GM12891 (cell line): ENCODE data around the gene GALNT18.

Experiments used
- DNase-seq: peaks from one replicate; pipeline ENCODE4 v3.0.0; 2011; ENCODE audit warnings: low spot score; ENCODE audit not compliant: insufficient read length
- FAIRE-seq: peaks from 2 replicates; lab custom pipeline; 2011; peaks lifted over from hg19 to GRCh38; lab: Jason Lieb, UNC
- PAX5 ChIP-seq: IDR thresholded peaks from 2 replicates; pipeline ENCODE4 v1.6.1; 2011; ENCODE audit warnings: low read length, moderate library complexity, mild to moderate bottlenecking; ENCODE audit not compliant: insufficient read depth, severe bottlenecking
- POLR2A ChIP-seq: IDR thresholded peaks from 2 replicates; pipeline ENCODE4 v1.6.1; 2011; ENCODE audit warnings: low read depth, low read length, control low read depth
- POLR2AphosphoS5 ChIP-seq: IDR thresholded peaks from 2 replicates; pipeline ENCODE4 v1.6.1; 2011; ENCODE audit warnings: low read depth, low read length, control low read depth
- POU2F2 ChIP-seq: IDR thresholded peaks from 2 replicates; pipeline ENCODE4 v1.6.1; 2011; ENCODE audit warnings: low read depth, mild to moderate bottlenecking, control low read depth, low read length, moderate library complexity
- SPI1 ChIP-seq: IDR thresholded peaks from 2 replicates; pipeline ENCODE4 v1.6.1; 2011; ENCODE audit warnings: low read depth, low read length, control low read depth
- TAF1 ChIP-seq: IDR thresholded peaks from 2 replicates; pipeline ENCODE4 v1.6.1; 2011; ENCODE audit warnings: low read depth, low read length, control low read depth

Gene GALNT18

GRCh38 chr11:11582011-11582701, 39.6 kb downstream of the GALNT18 start:
- DNase-seq, result no peak
- no peak for FAIRE-seq
- TF ChIP-seq SPI1 (no peak), PAX5 (no peak), POU2F2 (no peak), POLR2AphosphoS5 (no peak), POLR2A (no peak), TAF1 (no peak)

- DNase-seq (no peak), FAIRE-seq (no peak)
- TF ChIP-seq POU2F2, result no peak
- no peak for TF ChIP-seq SPI1
- TF ChIP-seq TAF1, result no peak
- no peak for TF ChIP-seq PAX5
- TF ChIP-seq POLR2A, result no peak
- TF ChIP-seq POLR2AphosphoS5, result no peak
Observed at GRCh38 chr11:11581481-11581880, 40.3 kb downstream of the GALNT18 start.

DNA sequence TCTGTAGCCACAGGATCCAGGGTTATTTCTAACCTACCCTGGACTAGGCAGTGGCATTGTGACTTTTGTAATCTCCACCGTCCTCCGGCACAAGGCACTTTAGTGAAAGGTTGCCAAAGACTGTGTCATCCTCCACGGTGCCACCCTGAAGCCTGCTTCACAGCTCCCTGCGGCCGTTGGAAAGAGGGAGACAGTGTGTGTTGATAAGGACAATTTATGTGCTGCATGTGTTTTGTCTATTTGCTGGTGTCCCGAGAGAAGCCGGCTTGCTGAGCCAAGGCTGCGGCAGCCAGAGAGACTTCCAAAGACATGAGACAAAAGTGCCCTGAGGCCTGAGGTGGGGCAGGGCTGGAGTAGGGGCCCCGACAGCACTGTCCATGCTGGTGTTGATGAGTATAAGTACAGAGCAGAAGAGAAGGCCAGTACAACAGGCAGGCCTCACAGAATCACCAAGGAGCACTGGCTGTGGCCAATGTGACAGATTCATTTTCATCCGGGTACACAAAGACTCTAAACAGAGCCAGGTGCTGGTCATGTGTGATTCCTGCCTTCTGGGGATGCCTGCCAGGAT, 40.9 kb downstream of the GALNT18 start:
- TF ChIP-seq TAF1, result no peak
- TF ChIP-seq PAX5, result no peak
- no peak for TF ChIP-seq POU2F2
- no peak for TF ChIP-seq POLR2AphosphoS5
- TF ChIP-seq POLR2A, result no peak
- no peak for TF ChIP-seq SPI1
- DNase-seq, result no peak
- FAIRE-seq, result no peak

DNA sequence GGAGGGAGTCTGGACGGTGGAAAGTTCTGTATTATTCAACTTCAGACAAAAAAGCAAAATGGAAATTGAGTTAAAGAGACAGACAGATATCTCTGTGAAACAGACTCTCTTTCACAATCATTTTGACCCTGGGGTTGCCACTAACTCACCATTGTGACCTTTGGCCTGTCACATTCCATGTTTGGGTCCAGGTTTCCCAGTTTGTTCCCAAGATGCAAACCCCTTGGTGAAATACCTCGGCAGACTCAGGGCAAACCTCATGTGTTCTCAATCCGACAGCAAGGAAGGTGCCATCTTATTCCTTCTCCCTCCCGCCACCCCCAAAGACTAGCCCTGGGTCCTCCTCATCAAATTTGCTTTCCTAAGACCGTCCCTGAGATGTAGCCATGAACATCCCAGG, 41.8 kb downstream of the GALNT18 start:
- TF ChIP-seq POLR2AphosphoS5 (no peak), SPI1 (no peak), POLR2A (no peak), PAX5 (no peak), TAF1 (no peak), POU2F2 (no peak)
- FAIRE-seq, result no peak

GRCh38 chr11:11579012-11579988, 42.5 kb downstream of the GALNT18 start:
- no peak for TF ChIP-seq TAF1
- TF ChIP-seq POU2F2, result no peak
- FAIRE-seq (no peak), DNase-seq (no peak)

More for the DNA sequence above, 41.8 kb downstream of the GALNT18 start:
- DNase-seq, result no peak

DNA sequence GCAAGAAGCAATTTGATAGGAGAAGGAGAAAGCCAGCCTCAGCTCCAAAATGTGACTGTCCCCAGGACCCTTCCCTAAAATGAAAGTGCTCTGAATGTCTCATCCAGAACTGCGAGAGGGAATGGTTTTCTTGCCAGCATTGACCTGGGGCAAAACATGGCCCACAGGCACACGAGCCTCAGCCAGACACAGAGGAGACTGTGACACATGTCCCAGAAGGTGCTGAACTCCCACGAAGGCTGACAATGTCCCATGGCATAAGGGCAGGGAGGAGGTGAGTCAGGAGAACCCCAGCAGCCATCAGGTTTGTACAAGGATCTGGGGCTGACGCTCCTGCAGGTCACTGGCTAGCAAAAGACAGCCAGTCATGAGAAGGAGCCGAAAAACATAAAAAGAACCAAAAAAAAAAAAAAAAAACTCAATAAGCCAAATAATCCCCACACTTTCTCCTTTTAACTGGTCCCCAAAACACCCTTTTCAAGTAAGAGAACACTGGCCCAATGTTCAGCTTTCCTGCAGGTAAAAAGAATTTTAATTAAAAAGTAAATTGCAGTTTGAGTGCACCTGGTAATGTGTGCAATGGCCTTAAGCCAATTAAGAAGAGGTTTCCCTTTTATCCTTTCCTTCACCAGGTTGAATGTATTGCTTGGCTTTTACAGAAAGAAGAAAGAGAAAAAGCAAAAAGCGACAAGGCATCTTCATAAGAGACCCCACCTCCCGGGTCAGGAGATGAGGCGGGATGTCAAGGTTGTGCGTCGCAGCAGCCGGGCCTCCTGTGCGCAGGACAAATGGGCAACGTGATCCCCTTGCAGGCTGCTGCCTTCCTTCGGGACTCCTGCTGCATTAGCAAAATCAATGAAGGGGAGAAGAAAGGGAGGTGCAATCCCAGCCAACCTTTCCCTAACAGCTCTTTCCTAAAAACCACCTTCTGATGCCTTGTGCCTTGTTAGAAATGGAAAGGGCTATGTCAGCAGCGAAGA, 43.6 kb downstream of the GALNT18 start:
- TF ChIP-seq SPI1 (no peak), POU2F2 (no peak), POLR2A (no peak), PAX5 (no peak), POLR2AphosphoS5 (no peak), TAF1 (no peak)
- no peak for DNase-seq
- FAIRE-seq, result no peak

GRCh38 chr11:11577251-11577855, 44.5 kb downstream of the GALNT18 start:
- TF ChIP-seq POLR2AphosphoS5 (no peak), POLR2A (no peak), POU2F2 (no peak), TAF1 (no peak), SPI1 (no peak), PAX5 (no peak)
- FAIRE-seq, result no peak
- no peak for DNase-seq

DNA sequence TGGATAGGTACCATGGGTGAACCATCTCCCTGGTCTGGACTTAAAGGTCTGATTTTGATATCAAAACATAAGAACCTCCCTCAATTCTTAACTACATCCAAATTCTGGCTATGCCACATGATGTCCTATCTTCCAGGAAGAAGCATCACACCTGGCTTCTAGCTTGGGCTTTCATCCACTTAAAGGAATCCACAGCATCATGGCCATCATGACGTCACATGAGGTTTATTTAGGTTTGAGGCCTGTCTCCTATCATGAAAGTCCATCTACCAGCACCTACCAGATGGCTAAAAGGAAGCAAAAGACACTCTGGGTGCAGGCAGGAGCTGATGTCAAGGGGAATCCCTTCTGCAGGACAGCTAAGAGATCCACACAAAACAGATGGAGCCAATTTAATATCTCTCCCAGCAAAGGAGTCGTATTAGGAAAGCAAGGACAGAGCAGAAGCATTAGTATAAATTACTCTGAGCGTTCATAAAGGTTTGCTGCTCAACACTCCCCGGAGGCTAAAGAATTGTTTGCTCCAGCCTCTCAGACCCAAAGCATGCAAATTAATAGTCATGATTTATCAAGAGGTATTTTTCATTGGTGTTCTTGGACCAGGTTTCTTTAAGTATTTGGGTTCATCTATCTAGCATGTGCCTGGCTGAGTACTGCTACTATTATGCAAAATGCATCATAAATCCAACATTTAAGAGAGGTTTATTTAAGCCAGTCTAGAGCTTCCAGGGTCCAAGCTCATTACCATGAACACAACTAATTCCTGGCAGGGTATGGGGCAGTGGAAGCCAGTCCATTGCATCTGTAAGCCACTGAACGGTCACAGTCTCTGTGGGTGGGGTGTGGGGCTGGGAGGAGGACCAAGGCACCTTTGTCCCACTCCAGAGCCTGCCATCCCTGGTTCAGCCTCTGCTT, 47.2 kb downstream of the GALNT18 start:
- TF ChIP-seq TAF1, result no peak
- no peak for TF ChIP-seq POLR2AphosphoS5
- no peak for TF ChIP-seq PAX5
- TF ChIP-seq POLR2A, result no peak
- TF ChIP-seq POU2F2, result no peak
- TF ChIP-seq SPI1, result no peak
- FAIRE-seq, result no peak

More for the DNA sequence above, 47.2 kb downstream of the GALNT18 start:
- DNase-seq, result no peak
